Measurements from ENCODE around the gene REXO4.

The REXO4 gene, protein sequence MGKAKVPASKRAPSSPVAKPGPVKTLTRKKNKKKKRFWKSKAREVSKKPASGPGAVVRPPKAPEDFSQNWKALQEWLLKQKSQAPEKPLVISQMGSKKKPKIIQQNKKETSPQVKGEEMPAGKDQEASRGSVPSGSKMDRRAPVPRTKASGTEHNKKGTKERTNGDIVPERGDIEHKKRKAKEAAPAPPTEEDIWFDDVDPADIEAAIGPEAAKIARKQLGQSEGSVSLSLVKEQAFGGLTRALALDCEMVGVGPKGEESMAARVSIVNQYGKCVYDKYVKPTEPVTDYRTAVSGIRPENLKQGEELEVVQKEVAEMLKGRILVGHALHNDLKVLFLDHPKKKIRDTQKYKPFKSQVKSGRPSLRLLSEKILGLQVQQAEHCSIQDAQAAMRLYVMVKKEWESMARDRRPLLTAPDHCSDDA

DNA sequence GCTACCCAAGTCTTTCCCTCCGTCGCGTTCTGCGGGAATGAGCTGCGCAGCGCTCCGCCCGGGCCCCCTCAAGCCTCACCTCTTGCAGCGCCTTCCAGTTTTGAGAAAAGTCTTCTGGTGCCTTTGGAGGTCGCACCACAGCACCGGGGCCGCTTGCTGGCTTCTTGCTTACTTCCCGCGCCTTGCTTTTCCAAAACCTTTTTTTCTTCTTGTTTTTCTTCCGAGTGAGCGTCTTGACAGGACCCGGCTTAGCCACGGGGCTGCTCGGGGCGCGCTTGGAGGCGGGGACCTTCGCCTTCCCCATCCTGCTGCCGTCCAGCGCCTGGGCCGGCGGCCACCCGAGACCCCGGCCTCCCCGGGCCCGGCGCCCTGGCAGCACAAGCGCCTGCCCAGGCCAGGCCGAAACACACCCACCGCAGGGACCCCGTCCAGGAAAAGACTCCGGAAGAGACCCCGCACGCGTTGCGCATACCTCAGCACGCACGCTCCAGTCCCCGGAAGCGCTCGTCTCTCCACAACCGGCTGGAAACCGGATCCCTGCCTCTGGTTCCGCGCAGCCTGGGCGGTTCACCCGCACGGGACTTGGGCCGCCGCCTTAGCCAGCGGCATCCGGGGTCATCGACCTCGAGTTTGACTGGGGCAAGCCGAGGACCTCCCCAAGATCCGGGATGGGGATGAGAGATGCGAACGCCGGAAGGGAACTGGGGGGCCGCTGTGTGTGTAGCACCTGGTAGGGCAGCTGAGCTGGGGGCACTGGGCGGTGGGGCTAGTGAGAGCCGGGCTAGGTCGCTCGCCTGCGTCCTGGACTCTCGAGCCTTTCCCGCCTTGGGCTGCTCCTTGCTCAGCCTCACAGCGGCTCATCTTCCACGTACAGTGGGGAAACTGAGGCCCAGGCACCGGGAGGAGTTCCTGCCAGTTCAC lies at the start of gene REXO4:
Gene REXO4 (minus strand): TSS at position 470 of the 921 bp plus-strand sequence. CDS start 166 bp downstream, at position 304.
- DNase-seq (ENCODE audit: low read depth, low spot score), result peak; percentile 72

DNA sequence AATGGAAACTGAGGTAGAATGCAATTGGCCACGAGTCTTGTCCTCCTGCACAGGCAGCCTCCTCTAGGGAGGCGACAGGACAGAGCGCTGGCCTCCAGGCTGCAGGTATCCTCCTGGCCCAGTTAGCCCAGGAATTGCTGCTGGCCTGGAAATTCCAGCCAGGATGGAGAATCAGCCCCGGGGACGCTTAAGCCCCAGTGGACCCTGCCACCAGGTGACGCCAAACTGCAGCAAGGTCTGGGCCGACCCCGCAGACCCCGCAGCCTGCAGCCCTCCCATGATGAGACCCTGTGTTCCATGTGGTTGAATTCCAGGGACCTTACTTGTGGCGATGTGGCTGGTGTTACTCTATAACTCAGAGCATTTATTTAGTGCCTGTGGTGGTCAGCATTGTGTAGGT lies 49.3 kb upstream of the REXO4 start:
- no peak for DNase-seq (ENCODE audit: low read depth, low spot score)

DNA sequence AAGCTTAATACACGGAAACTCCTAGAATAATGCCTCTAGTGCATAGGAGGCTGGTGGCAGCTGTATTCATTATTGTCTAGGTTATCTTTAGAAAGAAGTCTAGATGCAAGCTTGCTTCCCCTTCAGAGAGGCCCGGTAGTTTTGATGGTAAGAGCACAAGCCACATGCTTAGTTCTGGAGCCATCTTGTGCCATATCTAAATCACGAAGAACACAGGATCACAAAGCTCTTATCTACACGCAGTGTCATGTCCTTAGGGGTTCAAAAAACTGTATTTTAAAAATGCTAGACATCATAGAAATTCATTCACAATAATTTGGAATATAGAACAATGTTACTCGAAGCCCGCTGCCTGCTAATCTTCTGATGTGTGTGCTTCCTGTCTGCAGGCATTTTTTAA lies 48.2 kb upstream of the REXO4 start:
- DNase-seq (ENCODE audit: low read depth, low spot score), result no peak

DNA sequence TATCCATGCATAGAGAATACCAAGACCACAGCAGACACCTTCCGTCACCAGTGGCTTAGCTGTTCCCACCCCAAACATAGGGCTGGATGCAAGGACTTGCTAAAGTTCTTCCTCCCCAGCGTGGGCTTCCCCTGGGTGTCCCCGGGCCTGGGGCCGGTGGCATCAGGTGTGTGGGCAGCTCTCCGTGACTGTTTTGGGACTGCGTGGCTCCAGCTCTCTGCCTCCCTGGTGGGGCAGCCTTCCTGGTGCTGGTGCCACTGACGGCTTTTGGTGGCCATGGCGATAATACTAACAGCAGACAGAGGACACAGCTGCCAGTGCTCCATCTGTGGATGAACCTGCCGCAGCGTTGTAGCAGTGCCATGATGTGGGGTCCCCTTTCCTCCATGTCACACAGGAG lies 46.8 kb upstream of the REXO4 start:
- DNase-seq (ENCODE audit: low read depth, low spot score), result no peak

DNA sequence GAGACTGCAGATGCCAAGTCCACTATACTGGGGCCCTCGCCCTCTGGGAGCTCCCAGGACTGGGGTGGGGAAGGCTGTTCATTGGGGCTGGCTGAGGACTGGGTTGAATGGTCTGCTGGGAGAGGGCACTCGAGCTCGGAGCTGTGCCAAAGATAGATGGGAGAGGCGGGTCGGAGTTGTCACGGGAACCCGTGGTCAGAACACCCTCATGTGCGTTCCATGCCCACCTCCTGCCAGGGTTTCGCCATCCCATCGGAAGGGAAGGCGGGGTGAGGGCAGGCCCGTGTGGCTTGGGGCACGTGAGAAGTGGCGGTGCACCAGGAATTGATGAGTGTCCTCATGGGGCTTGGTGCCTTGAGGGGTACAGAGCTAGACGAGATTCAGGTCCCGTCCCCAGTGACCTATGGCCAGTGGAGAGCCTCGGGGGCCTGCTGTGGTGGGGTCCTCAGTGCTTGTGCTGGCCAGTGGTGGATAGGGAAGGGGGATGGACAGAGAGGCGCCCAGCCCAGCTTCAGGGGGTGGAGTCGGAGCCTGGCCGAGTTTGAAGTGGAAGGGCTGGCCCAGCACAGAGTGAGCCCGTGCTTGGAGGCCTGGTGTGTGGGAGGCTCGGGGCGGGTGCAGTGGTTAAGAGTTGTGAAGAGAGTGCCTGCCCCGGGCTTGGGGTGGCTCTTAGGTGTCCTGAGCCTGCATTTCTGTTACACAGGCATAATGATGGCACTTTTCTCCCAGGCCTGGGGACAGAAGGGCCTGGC lies 46.2 kb upstream of the REXO4 start:
- DNase-seq (ENCODE audit: low read depth, low spot score), result no peak

DNA sequence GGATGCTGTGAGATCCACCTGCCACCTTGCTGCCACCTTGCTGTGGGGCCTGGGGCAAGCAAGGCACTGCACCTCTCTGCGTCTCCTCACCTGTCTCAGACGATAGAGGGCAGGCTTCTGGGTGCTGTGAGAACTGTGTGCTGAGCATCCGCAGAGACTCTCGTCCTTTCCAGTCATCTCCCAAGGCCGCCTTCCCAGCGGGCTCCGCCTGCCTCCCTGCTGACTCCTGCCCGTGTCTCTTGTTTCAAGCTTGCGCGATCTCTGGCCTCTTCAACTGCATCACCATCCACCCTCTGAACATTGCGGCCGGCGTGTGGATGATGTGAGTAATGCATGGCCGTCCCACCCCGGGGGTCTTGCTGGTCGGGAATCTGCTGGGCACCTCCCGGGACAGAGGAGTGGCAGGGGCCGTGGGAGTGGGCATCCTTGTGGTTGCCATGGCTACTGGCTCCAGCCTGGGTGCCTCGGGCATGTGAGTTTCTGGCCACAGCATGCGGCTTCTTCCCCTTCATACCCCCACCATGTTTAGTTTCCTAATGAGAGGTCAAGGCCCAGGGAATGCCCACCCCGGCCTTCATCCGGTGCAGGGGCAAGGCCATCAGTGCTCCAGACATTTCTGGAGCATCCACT lies 45.5 kb upstream of the REXO4 start:
- DNase-seq (ENCODE audit: low read depth, low spot score), result no peak

DNA sequence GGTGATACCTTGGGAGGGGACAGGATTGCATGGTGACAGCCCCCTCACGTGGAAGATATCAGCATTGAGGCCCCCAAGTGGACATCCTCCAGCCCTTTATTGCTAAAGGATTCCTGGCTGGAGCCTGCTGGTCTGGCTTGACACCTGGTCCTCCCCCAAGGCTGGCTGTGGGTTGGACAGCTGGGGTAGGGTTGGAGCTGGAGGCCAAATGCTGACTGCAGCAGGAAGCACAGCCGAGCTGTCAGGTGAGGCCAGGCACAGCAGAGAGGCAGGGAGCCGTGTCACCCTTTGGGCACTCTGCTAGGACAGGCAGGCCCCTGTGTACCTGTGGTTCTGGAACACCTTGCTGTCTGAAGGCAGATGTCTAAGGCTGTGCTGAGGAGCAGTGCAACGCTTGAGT lies 44.2 kb upstream of the REXO4 start:
- DNase-seq (ENCODE audit: low read depth, low spot score), result no peak

DNA sequence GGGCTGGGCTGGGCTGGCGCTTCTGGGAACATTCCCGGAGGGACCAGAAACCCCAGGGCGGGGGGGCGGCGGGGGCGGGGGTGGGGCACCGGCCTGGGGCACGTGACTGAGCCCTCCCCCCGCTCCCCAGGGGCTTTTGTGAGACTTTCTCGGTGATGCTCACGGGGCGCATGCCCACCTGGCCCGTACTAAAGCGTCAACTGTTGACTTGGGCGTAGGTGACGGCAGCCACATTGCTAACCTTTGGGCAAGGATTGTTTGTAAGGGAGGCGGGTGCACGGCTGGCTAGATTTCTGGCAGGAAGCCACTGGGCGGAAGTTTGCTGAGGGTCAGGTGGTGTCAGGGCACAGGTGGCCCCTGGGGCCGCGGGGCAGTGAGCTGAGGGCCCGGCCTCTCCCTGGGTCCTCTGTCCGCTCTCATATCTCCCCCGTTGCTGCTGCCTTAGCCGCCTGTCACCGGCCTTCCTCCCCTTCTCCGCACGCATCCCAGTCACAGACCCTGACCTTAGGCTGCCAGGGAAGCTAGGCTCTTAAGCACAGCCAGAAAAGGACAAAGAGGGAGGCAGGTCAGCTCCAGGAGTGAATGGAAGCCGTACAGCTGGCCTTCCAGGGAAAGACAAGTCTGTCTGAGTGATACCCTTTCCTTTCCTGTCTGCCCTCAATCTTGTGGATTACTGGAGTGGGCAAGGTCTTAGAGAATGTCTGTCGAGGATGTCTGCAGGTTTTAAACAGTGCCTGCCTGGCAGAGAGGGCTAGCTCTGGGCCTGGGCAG lies 42.8 kb upstream of the REXO4 start:
- DNase-seq (ENCODE audit: low read depth, low spot score), result no peak

DNA sequence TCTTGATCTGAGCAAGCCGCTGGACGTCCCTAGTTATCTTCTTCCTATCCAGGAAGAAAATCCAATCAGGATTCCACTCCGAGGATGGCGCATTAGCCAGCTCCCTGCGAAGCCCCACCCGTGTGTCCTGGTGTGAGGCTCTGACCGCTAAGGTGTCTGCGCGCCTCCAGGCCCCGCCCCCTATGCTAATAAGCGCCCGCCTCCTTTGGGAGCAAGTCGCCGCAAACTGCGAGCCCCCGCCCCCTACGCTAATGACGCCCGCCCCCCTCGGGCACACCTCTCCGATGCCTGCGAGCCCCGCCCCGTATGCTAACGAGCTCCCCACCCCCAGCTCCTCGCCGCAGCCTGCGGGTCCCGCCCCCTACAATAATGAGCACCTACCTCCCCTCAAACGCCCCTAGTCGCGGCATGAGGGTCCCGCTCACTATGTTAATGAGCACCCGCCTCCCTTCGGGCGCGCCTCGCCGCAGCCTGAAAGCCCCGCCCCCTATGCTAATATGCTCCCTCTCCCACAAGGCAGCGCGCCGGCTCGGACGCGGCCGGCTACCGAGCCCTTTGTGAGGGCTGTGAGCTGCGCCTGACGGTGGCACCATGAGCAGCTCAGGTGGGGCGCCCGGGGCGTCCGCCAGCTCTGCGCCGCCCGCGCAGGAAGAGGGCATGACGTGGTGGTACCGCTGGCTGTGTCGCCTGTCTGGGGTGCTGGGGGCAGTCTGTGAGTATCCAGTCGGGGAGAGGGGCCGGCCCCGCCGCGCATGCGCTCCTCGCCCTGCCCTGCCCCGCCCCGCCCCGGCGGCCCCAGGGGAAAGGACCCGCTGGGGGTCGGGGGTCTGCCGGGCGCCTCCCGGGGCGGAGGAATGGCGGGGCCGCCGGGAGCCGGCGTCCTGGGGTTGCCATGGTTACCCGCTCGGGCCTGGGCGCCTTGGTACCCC lies 41.9 kb upstream of the REXO4 start, which contains the start of gene CACFD1:
Gene CACFD1 (plus strand): TSS at position 503 of the 929 bp plus-strand sequence. CDS start 89 bp downstream, at position 592.
- DNase-seq (ENCODE audit: low read depth, low spot score), result peak; percentile 75

DNA sequence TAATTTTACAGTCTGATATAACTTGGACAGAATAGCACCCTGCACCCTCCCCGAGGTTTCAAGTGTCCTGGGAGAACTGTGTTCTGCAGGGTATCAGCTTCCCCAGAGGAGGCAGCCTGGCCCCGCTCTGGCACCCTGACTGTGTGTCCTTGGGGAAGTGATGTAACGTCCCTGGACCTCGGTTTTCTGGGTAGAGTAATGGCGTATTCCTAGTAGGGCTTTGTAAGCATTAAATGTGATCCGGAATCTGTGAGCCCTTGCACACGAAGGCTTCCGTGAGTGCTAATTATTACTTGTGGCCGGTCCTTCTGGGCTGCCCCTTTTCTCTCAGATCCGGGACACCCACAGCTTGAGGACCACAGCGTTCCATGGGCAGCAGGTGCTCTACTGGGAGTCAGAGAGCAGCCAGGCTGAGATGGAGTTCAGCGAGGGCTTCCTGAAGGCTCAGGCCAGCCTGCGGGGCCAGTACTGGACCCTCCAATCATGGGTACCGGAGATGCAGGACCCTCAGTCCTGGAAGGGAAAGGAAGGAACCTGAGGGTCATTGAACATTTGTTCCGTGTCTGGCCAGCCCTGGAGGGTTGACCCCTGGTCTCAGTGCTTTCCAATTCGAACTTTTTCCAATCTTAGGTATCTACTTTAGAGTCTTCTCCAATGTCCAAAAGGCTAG lies 41.0 kb upstream of the REXO4 start:
- DNase-seq (ENCODE audit: low read depth, low spot score), result no peak

DNA sequence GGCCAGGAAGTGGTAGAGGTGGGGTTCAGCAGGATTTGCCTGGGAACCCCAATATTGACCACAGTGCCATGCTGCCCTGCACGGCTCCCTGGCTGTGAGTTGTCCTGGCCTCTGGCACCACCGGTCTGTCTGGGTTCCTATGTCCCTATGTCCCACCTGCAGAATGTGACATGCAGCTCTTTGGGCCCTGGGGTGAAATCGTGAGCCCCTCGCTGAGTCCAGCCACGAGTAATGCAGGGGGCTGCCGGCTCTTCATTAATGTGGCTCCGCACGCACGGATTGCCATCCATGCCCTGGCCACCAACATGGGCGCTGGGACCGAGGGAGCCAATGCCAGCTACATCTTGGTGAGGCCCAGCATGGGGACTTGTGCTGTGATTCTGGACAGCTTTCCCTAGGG lies 39.9 kb upstream of the REXO4 start:
- DNase-seq (ENCODE audit: low read depth, low spot score), result no peak

DNA sequence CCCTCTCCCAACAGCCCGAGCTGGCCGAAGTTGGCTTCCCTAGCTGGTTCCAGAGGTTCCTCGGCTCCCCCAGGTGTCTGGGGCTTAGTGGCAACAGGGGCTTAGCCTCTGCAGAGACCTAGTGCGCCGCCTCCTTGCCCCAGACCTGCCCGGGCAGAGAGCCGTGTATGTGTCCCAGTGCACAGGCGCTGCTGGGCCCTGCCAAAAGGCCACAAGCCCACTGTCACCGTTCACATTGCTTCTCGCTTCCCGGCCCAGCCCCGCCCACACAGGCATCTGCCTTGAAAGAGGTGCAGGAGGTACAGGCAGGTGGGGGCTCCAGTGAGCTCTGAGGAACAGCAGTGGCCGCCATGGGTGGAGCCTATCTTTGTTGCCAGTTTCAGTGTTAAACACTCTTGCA lies 39.4 kb upstream of the REXO4 start:
- no peak for DNase-seq (ENCODE audit: low read depth, low spot score)

DNA sequence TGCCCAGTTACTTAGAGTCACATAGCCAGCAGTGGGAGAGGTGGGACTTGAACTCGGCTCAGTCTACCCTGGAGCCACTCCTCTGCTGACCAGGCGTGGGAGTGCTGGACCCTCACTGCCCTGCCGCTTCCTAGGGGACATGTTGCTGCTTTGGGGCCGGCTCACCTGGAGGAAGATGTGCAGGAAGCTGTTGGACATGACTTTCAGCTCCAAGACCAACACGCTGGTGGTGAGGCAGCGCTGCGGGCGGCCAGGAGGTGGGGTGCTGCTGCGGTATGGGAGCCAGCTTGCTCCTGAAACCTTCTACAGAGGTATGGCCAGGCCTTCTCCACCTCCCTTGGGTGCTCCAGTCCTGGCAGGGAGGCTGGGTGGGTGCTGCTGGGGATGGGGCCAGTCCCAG lies 38.6 kb upstream of the REXO4 start:
- DNase-seq (ENCODE audit: low read depth, low spot score), result no peak

DNA sequence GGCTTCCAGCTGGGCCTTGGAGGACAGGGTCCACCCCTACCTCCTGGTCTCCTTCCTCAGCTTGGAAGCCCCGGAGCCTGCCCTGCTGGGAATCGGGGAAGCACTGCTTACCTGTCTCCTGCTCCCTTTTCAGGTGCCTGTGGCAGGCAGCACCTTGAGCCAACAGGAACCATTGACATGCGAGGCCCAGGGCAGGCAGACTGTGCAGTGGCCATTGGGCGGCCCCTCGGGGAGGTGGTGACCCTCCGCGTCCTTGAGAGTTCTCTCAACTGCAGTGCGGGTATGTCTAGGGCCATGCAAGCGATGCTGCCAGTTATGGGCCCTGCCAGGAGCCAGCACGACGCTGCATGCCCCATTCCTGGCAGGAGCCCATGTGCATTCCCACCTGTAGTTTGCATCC lies 38.1 kb upstream of the REXO4 start:
- no peak for DNase-seq (ENCODE audit: low read depth, low spot score)

DNA sequence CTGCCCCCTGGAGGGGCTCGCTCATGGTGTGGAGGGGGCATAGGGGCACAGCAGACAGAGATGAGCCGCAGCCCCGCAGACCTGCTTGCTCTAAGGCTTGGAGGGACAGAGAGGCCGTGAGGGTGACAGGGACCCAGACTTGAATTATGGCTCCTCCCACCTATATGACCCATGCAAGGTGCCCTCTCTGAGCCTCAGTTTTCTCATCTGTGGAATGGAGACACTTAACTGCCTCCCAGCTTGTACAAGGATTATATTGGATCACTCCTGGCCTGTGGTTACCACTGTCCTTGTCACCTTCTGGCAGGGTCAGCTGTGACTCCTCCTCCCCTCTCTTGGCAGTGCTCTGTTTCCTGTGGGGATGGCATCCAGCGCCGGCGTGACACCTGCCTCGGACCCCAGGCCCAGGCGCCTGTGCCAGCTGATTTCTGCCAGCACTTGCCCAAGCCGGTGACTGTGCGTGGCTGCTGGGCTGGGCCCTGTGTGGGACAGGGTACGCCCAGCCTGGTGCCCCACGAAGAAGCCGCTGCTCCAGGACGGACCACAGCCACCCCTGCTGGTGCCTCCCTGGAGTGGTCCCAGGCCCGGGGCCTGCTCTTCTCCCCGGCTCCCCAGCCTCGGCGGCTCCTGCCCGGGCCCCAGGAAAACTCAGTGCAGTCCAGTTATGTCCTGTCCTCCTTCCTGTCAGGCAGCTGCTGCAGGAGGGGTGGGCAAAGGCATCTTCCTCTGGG lies 37.3 kb upstream of the REXO4 start:
- no peak for DNase-seq (ENCODE audit: low read depth, low spot score)

DNA sequence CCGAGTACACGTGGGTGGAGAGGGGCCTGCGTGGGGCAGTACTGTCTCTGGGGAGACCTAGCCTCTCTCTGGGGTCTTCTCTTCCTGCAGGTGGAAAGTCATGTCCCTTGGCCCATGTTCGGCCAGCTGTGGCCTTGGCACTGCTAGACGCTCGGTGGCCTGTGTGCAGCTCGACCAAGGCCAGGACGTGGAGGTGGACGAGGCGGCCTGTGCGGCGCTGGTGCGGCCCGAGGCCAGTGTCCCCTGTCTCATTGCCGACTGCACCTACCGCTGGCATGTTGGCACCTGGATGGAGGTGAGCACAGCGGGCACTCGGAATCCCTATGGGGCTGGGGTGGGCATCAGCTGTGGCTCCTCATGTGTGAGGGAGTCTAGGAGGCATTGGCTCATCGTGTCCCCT lies 36.5 kb upstream of the REXO4 start:
- no peak for DNase-seq (ENCODE audit: low read depth, low spot score)

DNA sequence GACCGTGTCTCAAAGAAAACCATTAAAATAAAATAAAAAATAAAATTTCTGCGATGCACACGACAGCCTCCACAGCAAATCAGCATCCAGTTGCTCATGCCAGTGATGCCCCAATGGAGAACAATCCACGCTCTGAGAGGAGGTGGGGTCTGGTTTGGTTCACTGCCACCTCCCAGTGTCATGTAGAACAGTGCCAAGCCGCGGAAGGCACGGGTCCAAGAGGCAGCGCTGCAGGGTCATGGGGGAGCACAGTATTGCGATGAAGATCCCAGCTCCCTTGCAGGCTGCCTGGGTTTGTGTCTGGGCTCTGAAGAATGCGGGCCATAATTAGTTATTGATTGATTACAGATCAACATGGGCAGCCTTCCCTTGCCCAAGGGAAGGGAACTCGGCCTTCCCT lies 35.8 kb upstream of the REXO4 start:
- no peak for DNase-seq (ENCODE audit: low read depth, low spot score)

DNA sequence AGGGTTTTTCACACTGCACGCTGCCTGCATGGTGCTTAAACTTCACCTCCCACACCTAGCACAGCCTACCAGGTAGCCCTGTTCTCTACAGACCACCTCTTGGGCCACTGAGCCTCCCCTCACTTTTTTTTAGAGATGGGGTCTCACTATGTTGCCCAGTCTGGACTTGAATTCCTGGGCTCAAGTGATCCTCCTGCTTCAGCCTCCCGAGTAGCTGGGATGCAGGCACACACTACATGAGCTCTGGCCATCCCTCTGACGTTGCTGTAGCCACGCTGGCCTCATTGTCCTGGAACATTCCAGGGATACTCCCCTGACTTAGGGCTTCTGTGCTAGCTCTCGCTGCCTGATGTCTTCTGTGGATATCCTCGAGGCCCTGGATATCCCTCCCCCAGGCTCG lies 34.8 kb upstream of the REXO4 start:
- no peak for DNase-seq (ENCODE audit: low read depth, low spot score)
